Measurements from ENCODE around the gene C1orf141.

DNA sequence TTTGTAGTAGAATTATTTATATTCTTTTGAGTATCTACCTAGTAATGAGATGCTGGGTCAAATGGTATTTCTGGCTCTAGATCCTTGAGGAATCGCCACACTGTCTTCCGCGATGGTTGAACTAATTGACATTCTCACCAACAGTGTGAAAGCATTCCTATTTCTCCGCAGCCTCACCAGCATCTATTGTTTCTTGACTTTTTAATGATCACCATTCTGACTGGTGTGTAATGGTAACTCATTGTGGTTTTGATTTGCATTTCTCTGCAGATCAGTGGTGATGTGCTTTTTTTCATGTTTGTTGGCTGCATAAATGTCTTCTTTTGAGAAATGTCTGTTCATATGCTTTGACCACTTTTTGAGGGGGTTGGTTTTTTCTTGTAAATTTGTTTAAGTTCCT is 16.2 kb upstream of the C1orf141 start:
- TF ChIP-seq POLR2A (IDR thresholded peaks at IDR 0.05), result no peak
- TF ChIP-seq, protein P1, sequence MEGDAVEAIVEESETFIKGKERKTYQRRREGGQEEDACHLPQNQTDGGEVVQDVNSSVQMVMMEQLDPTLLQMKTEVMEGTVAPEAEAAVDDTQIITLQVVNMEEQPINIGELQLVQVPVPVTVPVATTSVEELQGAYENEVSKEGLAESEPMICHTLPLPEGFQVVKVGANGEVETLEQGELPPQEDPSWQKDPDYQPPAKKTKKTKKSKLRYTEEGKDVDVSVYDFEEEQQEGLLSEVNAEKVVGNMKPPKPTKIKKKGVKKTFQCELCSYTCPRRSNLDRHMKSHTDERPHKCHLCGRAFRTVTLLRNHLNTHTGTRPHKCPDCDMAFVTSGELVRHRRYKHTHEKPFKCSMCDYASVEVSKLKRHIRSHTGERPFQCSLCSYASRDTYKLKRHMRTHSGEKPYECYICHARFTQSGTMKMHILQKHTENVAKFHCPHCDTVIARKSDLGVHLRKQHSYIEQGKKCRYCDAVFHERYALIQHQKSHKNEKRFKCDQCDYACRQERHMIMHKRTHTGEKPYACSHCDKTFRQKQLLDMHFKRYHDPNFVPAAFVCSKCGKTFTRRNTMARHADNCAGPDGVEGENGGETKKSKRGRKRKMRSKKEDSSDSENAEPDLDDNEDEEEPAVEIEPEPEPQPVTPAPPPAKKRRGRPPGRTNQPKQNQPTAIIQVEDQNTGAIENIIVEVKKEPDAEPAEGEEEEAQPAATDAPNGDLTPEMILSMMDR (IDR thresholded peaks at IDR 0.05), result no peak
